Mucosa of descending colon (tissue), 3 donors: ENCODE results near the gene ARMH3. TPM values are rescaled to one million over a fixed set of nuclear protein-coding genes. Genes with fewer than 3 reads are reported as not detected.

ENCODE experiments used
- ATAC-seq: fragments of 200-7000 bp; cut with Tn5 transposase; one replicate; pipeline ENCODE4 v1.9.1; 2020; ENCODE audit warnings: mild to moderate bottlenecking, moderate library complexity
- DNase-seq, 3 donors: peaks; one replicate each; pipeline ENCODE4 v3.0.0-alpha.2; 2020
- H3K36me3 ChIP-seq: fragments of 200-600 bp; one replicate; pipeline ENCODE4 v1.8.0; 2021; ENCODE audit warnings: low read depth, mild to moderate bottlenecking
- H3K4me1 ChIP-seq: fragments of 200-600 bp; one replicate; pipeline ENCODE4 v1.8.0; 2021; ENCODE audit warnings: low read depth, mild to moderate bottlenecking
- H3K4me3 ChIP-seq: fragments of 200-600 bp; one replicate; pipeline ENCODE4 v1.8.0; 2021; ENCODE audit warnings: mild to moderate bottlenecking
- H3K9me3 ChIP-seq: fragments of 200-600 bp; one replicate; pipeline ENCODE4 v1.8.0; 2021; ENCODE audit warnings: mild to moderate bottlenecking
- CTCF ChIP-seq: fragments of 200-600 bp; IDR thresholded peaks from one replicate; pipeline ENCODE4 v1.8.0; 2022; ENCODE audit warnings: antibody characterized with exemption, mild to moderate bottlenecking
- intact Hi-C, 2 donors: fragments of 100-400 bp; cut with DNase I in 1 of 2; cut with micrococcal nuclease in 1 of 2; formaldehyde crosslinking; loops; one replicate each; pipeline versions ENCODE4 v1.11.0 to v1.11.1; 2022; cut with DNase I, micrococcal nuclease
- total RNA-seq, 3 donors: library from RNA; stranded (reverse); fragmentation: NEBNext Ultra II Directional in 2 of 3; extraction: Animal tissue kit (Norgen Biotek cat#: 25700) in 2 of 3; gene quantifications; one replicate each; pipeline versions ENCODE4 v1.2.1 to v1.2.4, GENCODE V29; 2021 to 2023
- donor health status: DM: no; HTN: no; CAD: no; lungs with moderate emphysema.
- donor health status: DM: no; HTN: no; CAD: no.
- donor health status: DM: no; HTN: yes; CAD: no.

Gene ARMH3
- total RNA-seq, 3 donors from 2014 or later = 25.8 to 45.6 (median 28.1) TPM

- H3K36me3 ChIP-seq = no peaks in the 10 kb centered on the region
- H3K4me1 ChIP-seq = no peaks in the 10 kb centered on the region
- DNase-seq = no peak
- H3K4me3 ChIP-seq = no peak overlapping the region
- intact Hi-C loops = no loop called here
- no peak for ATAC-seq
- no peak for TF ChIP-seq CTCF
- H3K9me3 ChIP-seq = no peaks in the 10 kb centered on the region
These were observed 180.8 kb downstream of the ARMH3 start for GRCh38 chr10:101875068-101875688.

GRCh38 chr10:101874252-101874651 lies 181.7 kb downstream of the ARMH3 start:
- H3K36me3 ChIP-seq = no peaks in the 10 kb centered on the region
- intact Hi-C loops = no loop called here

GRCh38 chr10:101867931-101868330 lies 188.0 kb downstream of the ARMH3 start:
- DNase-seq (no peak), ATAC-seq (no peak)
- Histone ChIP-seq H3K4me1 (no peaks in the 10 kb centered on the region), H3K4me3 (no peak overlapping the region), H3K9me3 (no peaks in the 10 kb centered on the region), H3K36me3 (no peaks in the 10 kb centered on the region)
- intact Hi-C loops = no loop called here
- no peak for TF ChIP-seq CTCF

More at GRCh38 chr10:101874252-101874651, 181.7 kb downstream of the ARMH3 start:
- DNase-seq (no peak), ATAC-seq (no peak)
- no peaks in the 10 kb centered on the region for H3K9me3 ChIP-seq
- no peak for TF ChIP-seq CTCF
- no peak overlapping the region for H3K4me3 ChIP-seq
- no peaks in the 10 kb centered on the region for H3K4me1 ChIP-seq

GRCh38 chr10:101859530-101859929 lies 196.4 kb downstream of the ARMH3 start:
- Histone ChIP-seq H3K4me3 (no peak overlapping the region), H3K36me3 (no peaks in the 10 kb centered on the region), H3K9me3 (peaks cover 10% of the 10 kb centered on the region), H3K4me1 (no peaks in the 10 kb centered on the region)
- TF ChIP-seq CTCF = no peak
- intact Hi-C loops = no loop called here
- DNase-seq (no peak), ATAC-seq (no peak)

- H3K36me3 ChIP-seq = no peaks in the 10 kb centered on the region
- DNase-seq = no peak
- intact Hi-C loops = no loop called here
- H3K4me1 ChIP-seq = no peaks in the 10 kb centered on the region
- ATAC-seq = peak; percentile 46
- peaks cover 10% of the 10 kb centered on the region for H3K9me3 ChIP-seq
- no peak overlapping the region for H3K4me3 ChIP-seq
- TF ChIP-seq CTCF = no peak
These were observed 197.1 kb downstream of the ARMH3 start for GRCh38 chr10:101858723-101859500.
